Neural cell (in vitro differentiated cells): Measurements from ENCODE around the gene CXCL3. TPM values are rescaled to one million over a fixed set of nuclear protein-coding genes. Genes with fewer than 3 reads are reported as not detected.

ENCODE experiments used
- H2AFZ ChIP-seq: fragments of 200-600, 300-800 bp; sonication (generic), shearing (Covaris generic); 2 replicates; pipeline ENCODE4 v1.6.0; 2014; ENCODE audit warnings: low read depth, mild to moderate bottlenecking, antibody characterized with exemption, low read length, moderate library complexity
- H3F3A ChIP-seq: fragments of 200-600 bp; shearing (Covaris generic); 2 replicates; pipeline ENCODE4 v1.6.1; 2016; ENCODE audit warnings: mild to moderate bottlenecking, moderate library complexity, mixed read lengths, antibody characterized with exemption, low read length; ENCODE audit not compliant: insufficient read depth, poor library complexity, severe bottlenecking
- H3K27ac ChIP-seq: fragments of 200-600, 300-800 bp; sonication (generic), shearing (Covaris generic); 2 replicates; pipeline ENCODE4 v1.5.1; 2014; ENCODE audit warnings: mild to moderate bottlenecking, low read length, moderate library complexity
- H3K27me3 ChIP-seq: fragments of 300-800, 200-600 bp; sonication (generic), shearing (Covaris generic); 2 replicates; pipeline ENCODE4 v1.6.0; 2014; ENCODE audit warnings: mild to moderate bottlenecking, low read depth, low read length, moderate library complexity; ENCODE audit not compliant: insufficient read depth
- H3K36me3 ChIP-seq: fragments of 300-800, 200-600 bp; sonication (generic), shearing (Covaris generic); 2 replicates; pipeline ENCODE4 v1.5.1; 2014; ENCODE audit warnings: mild to moderate bottlenecking, antibody characterized with exemption, low read length, moderate library complexity; ENCODE audit not compliant: insufficient read depth
- H3K4me2 ChIP-seq: fragments of 300-800, 200-600 bp; sonication (generic), shearing (Covaris generic); 2 replicates; pipeline ENCODE4 v1.6.0; 2014; ENCODE audit warnings: mild to moderate bottlenecking, low read length
- H3K4me3 ChIP-seq: fragments of 300-800, 200-600 bp; sonication (generic), shearing (Covaris generic); 2 replicates; pipeline ENCODE4 v1.5.1; 2014; ENCODE audit warnings: mild to moderate bottlenecking, low read length, moderate library complexity
- H3K79me2 ChIP-seq: fragments of 200-600 bp; shearing (Covaris generic); replicated peaks from 2 replicates; pipeline ENCODE4 v1.6.0; 2014; ENCODE audit warnings: mild to moderate bottlenecking, low read length, moderate library complexity; ENCODE audit not compliant: insufficient read depth
- H3K9ac ChIP-seq: fragments of 300-800, 200-600 bp; sonication (generic), shearing (Covaris generic); 2 replicates; pipeline ENCODE4 v1.6.1; 2016; ENCODE audit warnings: mild to moderate bottlenecking, low read length, mixed read lengths
- H3K9me2 ChIP-seq: fragments of 200-600 bp; shearing (Covaris generic); 2 replicates; pipeline ENCODE4 v1.6.1; 2016; ENCODE audit warnings: mild to moderate bottlenecking, low read length, mixed read lengths; ENCODE audit not compliant: insufficient read depth
- H3K9me3 ChIP-seq: fragments of 200-600, 300-800 bp; sonication (generic), shearing (Covaris generic); 2 replicates; pipeline ENCODE4 v1.6.1; 2016; ENCODE audit warnings: mild to moderate bottlenecking, mixed run types, low read length, moderate library complexity, mixed read lengths
- H4K20me1 ChIP-seq: fragments of 200-600 bp; shearing (Covaris generic); 2 replicates; pipeline ENCODE4 v1.6.1; 2016; ENCODE audit warnings: mild to moderate bottlenecking, mixed run types; ENCODE audit not compliant: insufficient read depth
- CTCF ChIP-seq: fragments of 450-650 bp; IDR thresholded peaks from 2 replicates; pipeline ENCODE4 v1.5.1; 2014; ENCODE audit warnings: antibody characterized with exemption, mild to moderate bottlenecking, moderate library complexity; ENCODE audit not compliant: poor library complexity, severe bottlenecking
- EP300 ChIP-seq: fragments of 450-650 bp; conservative IDR thresholded peaks from 2 replicates; pipeline ENCODE4 v1.6.1; 2014; ENCODE audit warnings: antibody characterized with exemption, mild to moderate bottlenecking, moderate library complexity; ENCODE audit not compliant: poor library complexity, severe bottlenecking
- EZH2 ChIP-seq: fragments of 200-600, 300-800 bp; shearing (Covaris generic), sonication (generic); IDR thresholded peaks from 2 replicates; pipeline ENCODE4 v1.6.1; 2014; ENCODE audit warnings: antibody characterized with exemption, low read length, borderline replicate concordance, mild to moderate bottlenecking; ENCODE audit not compliant: insufficient read depth, poor library complexity, severe bottlenecking
- MXI1 ChIP-seq: fragments of 450-650 bp; conservative IDR thresholded peaks from 2 replicates; pipeline ENCODE4 v1.6.1; 2014; ENCODE audit warnings: antibody characterized with exemption, mild to moderate bottlenecking; ENCODE audit not compliant: poor library complexity, severe bottlenecking
- POLR2AphosphoS5 ChIP-seq: IDR thresholded peaks from 2 replicates; pipeline ENCODE4 v1.6.1; 2012
- RAD21 ChIP-seq: fragments of 450-650 bp; conservative IDR thresholded peaks from 2 replicates; pipeline ENCODE4 v1.6.1; 2014; ENCODE audit warnings: antibody characterized with exemption, mild to moderate bottlenecking, moderate library complexity
- SMC3 ChIP-seq: fragments of 450-650 bp; conservative IDR thresholded peaks from 2 replicates; pipeline ENCODE4 v1.6.1; 2014; ENCODE audit warnings: antibody characterized with exemption, mild to moderate bottlenecking, moderate library complexity; ENCODE audit not compliant: poor library complexity
- TAF1 ChIP-seq: IDR thresholded peaks from 2 replicates; pipeline ENCODE4 v1.6.1; 2012; ENCODE audit warnings: low read depth
- polyA plus RNA-seq: library from polyadenylated mRNA; depleted of rRNA; stranded (reverse); fragments of >200 nt; gene quantifications from 2 replicates; pipeline ENCODE4 v1.2.3, GENCODE V29; 2014
- TF ChIP-seq, protein P1 (sequence below): IDR thresholded peaks from 2 replicates; pipeline ENCODE4 v1.6.1; 2012; ENCODE audit warnings: borderline replicate concordance

The CXCL3 gene
- polyA plus RNA-seq, 1 donor from 2014 or later = not detected

DNA sequence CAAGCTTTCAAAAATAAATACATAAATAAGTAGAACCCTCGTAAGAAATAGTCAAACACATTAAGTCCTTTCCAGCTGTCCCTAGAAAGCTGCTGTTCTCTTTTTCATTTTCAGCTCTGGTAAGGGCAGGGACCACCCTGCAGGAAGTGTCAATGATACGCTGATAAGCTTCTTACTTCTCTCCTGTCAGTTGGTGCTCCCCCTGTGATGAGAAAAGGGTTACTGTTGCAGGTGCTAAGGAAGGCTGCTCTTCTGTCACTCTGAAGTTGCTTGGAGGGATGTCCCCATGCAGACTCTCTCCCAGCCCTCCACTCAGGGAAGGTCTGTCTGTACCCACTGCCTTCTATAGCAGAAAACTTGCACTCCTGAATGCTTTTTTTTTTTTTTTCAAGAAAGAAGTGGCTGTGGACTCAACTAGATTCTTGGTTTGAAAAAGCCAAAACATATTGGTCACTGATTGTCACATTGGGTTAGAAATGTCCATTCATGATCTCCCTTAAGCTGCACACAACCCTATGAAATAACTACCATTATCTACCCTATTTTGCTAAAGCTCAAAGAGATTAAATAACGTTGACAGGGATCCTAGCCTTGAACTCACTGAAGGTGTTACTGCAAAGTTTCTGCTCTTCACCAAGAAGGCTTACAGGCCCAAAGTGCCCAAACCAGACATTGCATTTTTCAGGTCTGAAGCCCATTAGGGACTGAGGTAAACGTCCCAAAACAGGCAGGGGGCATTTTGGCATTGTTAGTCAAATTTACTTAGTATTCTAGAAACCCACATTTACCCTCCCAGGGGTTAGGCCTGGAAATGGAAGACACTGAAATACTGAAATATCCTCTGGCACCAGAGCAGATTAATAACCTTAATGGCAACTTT lies 1.2 kb downstream of the CXCL3 start:
- Histone ChIP-seq H3K4me2 (no peak overlapping the region), H3K27ac (no peak overlapping the region), H3K4me3 (peak overlapping the region; percentile 73), H3K27me3 (peaks cover 25% of the 10 kb centered on the region), H3K9me3 (no peaks in the 10 kb centered on the region), H3K9me2 (no peaks in the 10 kb centered on the region), H4K20me1 (no peaks in the 10 kb centered on the region), H3K9ac (no peak overlapping the region), H2AFZ (no peak overlapping the region), H3K36me3 (no peaks in the 10 kb centered on the region), H3K79me2 (no peaks in the 10 kb centered on the region), H3F3A (no peaks in the 10 kb centered on the region)
- no peak for TF ChIP-seq POLR2AphosphoS5
- no peak for TF ChIP-seq EZH2
- TF ChIP-seq CTCF = no peak
- no peak for TF ChIP-seq TAF1
- TF ChIP-seq SMC3 = no peak
- TF ChIP-seq EP300 = no peak
- no peak for TF ChIP-seq RAD21
- no peak for TF ChIP-seq MXI1
- TF ChIP-seq, protein P1, sequence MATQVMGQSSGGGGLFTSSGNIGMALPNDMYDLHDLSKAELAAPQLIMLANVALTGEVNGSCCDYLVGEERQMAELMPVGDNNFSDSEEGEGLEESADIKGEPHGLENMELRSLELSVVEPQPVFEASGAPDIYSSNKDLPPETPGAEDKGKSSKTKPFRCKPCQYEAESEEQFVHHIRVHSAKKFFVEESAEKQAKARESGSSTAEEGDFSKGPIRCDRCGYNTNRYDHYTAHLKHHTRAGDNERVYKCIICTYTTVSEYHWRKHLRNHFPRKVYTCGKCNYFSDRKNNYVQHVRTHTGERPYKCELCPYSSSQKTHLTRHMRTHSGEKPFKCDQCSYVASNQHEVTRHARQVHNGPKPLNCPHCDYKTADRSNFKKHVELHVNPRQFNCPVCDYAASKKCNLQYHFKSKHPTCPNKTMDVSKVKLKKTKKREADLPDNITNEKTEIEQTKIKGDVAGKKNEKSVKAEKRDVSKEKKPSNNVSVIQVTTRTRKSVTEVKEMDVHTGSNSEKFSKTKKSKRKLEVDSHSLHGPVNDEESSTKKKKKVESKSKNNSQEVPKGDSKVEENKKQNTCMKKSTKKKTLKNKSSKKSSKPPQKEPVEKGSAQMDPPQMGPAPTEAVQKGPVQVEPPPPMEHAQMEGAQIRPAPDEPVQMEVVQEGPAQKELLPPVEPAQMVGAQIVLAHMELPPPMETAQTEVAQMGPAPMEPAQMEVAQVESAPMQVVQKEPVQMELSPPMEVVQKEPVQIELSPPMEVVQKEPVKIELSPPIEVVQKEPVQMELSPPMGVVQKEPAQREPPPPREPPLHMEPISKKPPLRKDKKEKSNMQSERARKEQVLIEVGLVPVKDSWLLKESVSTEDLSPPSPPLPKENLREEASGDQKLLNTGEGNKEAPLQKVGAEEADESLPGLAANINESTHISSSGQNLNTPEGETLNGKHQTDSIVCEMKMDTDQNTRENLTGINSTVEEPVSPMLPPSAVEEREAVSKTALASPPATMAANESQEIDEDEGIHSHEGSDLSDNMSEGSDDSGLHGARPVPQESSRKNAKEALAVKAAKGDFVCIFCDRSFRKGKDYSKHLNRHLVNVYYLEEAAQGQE = no peak

- Histone ChIP-seq H3K9ac (no peak overlapping the region), H3K4me3 (no peak overlapping the region), H3K27me3 (peaks cover 9% of the 10 kb centered on the region), H2AFZ (no peak overlapping the region), H3K4me2 (no peak overlapping the region), H3K36me3 (no peaks in the 10 kb centered on the region), H4K20me1 (no peaks in the 10 kb centered on the region), H3K79me2 (no peaks in the 10 kb centered on the region), H3F3A (no peaks in the 10 kb centered on the region), H3K27ac (no peak overlapping the region), H3K9me2 (no peaks in the 10 kb centered on the region), H3K9me3 (no peaks in the 10 kb centered on the region)
- TF ChIP-seq RAD21 = no peak
- no peak for TF ChIP-seq MXI1
- no peak for TF ChIP-seq EP300
- TF ChIP-seq TAF1 = no peak
- no peak for TF ChIP-seq POLR2AphosphoS5
Measured at GRCh38 chr4:74033739-74034138, 4.8 kb downstream of the CXCL3 start.
